Measurements from ENCODE around the gene FCHO2.

DNA sequence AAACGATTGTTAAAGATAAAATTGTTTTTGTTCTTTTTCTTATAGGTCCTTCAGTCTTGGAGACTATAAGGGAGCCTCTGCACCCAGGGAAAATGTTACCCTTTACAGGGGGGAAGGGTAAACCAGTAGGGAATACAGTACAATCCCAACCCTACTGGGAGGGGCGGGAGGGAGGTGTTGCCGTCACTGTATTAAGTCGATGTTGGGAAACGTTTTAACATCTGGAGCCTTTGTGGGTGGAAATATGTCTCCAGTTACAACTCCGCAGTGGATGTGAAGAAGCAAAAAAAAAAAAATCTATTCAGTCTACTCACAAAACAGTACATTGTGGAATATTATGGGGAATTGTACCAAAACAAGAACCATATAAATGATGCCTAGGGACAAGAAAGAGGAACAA lies 47.2 kb upstream of the FCHO2 start:
- TF ChIP-seq, protein P1, sequence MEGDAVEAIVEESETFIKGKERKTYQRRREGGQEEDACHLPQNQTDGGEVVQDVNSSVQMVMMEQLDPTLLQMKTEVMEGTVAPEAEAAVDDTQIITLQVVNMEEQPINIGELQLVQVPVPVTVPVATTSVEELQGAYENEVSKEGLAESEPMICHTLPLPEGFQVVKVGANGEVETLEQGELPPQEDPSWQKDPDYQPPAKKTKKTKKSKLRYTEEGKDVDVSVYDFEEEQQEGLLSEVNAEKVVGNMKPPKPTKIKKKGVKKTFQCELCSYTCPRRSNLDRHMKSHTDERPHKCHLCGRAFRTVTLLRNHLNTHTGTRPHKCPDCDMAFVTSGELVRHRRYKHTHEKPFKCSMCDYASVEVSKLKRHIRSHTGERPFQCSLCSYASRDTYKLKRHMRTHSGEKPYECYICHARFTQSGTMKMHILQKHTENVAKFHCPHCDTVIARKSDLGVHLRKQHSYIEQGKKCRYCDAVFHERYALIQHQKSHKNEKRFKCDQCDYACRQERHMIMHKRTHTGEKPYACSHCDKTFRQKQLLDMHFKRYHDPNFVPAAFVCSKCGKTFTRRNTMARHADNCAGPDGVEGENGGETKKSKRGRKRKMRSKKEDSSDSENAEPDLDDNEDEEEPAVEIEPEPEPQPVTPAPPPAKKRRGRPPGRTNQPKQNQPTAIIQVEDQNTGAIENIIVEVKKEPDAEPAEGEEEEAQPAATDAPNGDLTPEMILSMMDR (conservative IDR thresholded peaks at IDR 0.05) = no peak
- TF ChIP-seq ZFX (IDR thresholded peaks at IDR 0.05) = no peak

All from C4-2B (cell line).